Measurements from ENCODE around the gene TMCC2. TPM values are rescaled to one million over a fixed set of nuclear protein-coding genes. Genes with fewer than 3 reads are reported as not detected.
A peak's percentile ranks its signal among the peaks of the same experiment; 100 is the strongest.

Gene TMCC2
- total RNA-seq, 4 donors from 2014 or later, result 0.96 to 4.9 (median 2.2) TPM

DNA sequence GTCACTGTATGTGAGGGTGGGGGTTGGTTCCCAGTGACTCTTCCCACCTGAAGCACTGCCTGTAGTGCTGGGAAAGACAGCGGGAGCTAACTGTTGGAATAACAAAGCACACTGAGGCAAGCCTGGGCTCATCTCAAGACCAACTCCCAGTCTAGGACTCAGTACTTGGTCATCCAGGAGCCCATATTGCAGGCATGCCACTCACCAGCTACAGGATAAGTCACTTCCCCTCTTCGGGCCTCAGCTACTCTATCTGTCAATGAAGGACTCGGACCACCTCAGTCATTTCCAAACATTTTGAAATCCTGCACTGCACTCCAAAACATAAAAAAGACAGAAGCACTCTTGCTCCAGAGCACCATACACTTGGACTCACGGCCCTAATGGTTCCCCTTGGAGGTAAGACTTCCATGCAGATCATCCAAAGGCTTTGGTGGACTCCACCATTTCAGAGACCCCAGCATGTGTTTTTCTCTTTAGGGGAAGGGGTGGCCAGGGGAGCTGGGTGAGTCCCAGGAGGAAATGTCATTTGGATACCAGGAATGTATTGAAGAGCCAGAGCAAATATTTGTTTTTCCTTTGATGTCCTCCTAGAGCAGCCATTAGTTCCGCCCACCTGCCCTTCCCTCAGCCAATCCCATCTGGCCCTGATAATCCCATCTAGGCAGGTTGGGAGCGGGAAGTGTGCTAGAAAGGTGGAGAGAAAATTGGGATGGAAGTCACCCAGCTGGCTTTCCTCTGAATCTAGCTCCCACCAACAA lies 90.7 kb downstream of the TMCC2 start:
- no peak for DNase-seq (ENCODE audit: low spot score)
- TF ChIP-seq, protein P1, sequence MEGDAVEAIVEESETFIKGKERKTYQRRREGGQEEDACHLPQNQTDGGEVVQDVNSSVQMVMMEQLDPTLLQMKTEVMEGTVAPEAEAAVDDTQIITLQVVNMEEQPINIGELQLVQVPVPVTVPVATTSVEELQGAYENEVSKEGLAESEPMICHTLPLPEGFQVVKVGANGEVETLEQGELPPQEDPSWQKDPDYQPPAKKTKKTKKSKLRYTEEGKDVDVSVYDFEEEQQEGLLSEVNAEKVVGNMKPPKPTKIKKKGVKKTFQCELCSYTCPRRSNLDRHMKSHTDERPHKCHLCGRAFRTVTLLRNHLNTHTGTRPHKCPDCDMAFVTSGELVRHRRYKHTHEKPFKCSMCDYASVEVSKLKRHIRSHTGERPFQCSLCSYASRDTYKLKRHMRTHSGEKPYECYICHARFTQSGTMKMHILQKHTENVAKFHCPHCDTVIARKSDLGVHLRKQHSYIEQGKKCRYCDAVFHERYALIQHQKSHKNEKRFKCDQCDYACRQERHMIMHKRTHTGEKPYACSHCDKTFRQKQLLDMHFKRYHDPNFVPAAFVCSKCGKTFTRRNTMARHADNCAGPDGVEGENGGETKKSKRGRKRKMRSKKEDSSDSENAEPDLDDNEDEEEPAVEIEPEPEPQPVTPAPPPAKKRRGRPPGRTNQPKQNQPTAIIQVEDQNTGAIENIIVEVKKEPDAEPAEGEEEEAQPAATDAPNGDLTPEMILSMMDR (IDR thresholded peaks at IDR 0.05), result no peak
- ATAC-seq (ENCODE audit: low FRiP score), result no peak

DNA sequence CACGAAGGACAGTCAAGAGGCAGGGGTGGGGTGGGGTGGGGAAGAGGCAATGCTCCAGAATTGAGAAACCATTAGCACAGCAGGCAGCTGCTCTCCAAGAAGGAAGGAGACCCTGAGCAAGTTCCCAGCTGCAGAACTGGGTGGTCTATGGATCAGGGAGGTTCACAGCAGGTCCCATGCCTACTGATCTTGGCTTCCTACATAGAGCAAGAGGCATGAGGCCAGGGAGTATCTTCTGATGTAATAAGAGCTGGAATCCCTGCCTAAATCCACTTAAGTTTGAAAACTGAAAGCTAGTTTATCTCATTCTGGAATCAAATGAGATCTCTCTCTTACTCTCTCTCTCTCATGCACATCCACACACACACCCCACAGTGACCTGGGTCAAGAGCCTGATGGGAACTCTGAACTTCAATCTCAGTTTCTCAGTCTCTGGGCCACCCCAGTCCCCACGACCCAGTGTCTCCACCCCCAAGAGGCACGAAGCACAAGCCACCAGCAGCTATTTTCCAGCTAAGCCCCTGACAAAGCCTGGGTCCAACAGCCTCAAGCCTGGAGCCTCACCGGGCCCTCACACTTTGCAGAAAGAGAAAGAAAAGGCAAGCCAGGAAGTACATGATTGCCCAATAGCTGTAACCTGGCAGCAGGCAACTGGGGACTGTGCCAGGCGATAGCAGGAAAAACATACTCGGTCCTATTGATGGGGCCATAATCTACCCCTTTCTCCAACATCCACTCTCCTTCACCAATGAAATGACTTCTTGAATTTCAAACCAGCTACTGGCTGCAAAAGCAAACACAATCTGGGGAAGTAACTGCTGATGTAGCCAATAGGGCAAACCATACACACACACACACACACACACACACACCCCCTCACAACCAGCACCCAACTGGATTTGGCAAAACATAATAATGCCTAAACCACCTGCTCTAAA lies 91.6 kb downstream of the TMCC2 start:
- TF ChIP-seq, protein P1 (IDR thresholded peaks at IDR 0.05), result no peak
- ATAC-seq (ENCODE audit: low FRiP score) (peak; percentile 32), DNase-seq (ENCODE audit: low spot score) (no peak)

DNA sequence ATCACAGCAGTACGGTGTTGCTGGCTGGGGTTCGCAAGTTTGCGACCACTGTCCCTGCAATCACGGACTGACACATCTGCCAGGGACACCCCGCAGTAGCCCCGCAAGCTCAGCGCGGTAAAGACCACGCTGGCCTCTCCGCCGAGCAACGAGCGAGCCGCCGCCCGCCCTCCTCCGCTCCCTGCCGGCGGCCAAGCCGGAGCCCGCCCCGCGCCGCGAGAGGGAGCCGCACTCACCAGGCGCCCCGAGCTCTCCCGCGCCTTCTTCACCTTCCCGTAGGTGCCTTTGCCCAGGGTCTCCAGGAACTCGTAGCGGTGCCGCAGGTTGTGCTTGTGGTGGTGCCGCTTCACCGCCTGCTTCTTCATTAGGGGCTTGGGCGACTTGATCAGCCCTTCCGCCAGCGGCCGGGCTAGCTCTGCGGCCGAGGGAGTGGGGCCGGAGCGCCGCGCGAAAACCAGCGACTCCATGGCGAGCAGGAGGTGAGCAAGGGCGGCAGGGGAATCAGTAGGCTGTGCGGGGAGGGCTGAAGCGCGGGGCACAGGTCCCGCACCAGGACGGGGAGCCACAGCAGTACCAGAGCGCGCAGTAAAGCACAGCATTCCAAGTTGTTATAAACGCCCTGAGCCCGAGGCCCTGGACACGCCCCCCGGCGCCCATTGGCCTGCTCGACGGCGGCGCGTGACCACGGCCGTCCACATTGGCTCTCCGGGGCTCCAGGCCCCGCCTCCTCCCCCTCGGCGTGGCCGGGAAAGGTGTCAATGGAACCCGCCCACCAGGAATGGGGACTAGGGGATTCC lies 93.6 kb downstream of the TMCC2 start, which contains the start of gene NUAK2:
Gene NUAK2, minus strand, starts transcription at position 584 of the 797 bp plus-strand sequence. Its CDS starts 117 bp downstream, at position 467.
- DNase-seq (ENCODE audit: low spot score) (peak; percentile 74), ATAC-seq (ENCODE audit: low FRiP score) (peak; percentile 89)
- TF ChIP-seq, protein P1 (IDR thresholded peaks at IDR 0.05), result no peak

DNA sequence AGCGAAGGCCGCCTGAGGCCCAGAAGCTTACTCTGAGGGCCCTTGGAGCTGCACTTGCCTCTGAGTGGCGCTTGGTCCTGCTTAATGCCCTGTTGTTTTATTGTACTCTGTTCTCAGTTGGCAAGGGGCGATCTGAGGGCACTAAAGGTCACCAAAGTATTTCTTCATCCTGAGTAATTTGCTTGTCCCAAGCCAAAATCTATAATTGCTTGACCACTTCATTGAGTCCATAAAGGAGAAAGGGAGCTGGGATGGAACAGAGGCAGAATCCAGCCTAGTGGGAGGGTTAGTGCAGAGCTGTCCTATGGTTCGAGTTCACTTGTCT lies 94.2 kb downstream of the TMCC2 start:
- TF ChIP-seq, protein P1 (IDR thresholded peaks at IDR 0.05), result no peak
- no peak for ATAC-seq (ENCODE audit: low FRiP score)
- no peak for DNase-seq (ENCODE audit: low spot score)

Other genes starting within 250 kb of the TMCC2 start
- gene CNTN2, start 184.7 kb upstream of the TMCC2 start, total RNA-seq, result under 1 TPM in 1 of 4 donors, not detected in 3; 0.47 TPM
- gene TMEM81, start 143.5 kb upstream of the TMCC2 start, total RNA-seq, result 1 to 10 TPM; 1.6 to 3.2 (median 2.3) TPM
- gene RBBP5, start 106.0 kb upstream of the TMCC2 start, total RNA-seq, result 10 to 100 TPM; 11.9 to 15.6 (median 12.8) TPM
- gene DSTYK, start 16.2 kb upstream of the TMCC2 start, total RNA-seq, result 10 to 100 TPM in 3 of 4 donors, 1 to 10 TPM in 1; 7.6 to 13.0 (median 11.4) TPM
- 1 to 10 TPM; 1.1 to 5.4 (median 3.2) TPM for gene NUAK2, start 93.8 kb downstream of the TMCC2 start, total RNA-seq
- not detected for gene KLHDC8A, start 129.0 kb downstream of the TMCC2 start, total RNA-seq
- 1 to 10 TPM in 1 of 4 donors, not detected in 3; 1.7 TPM for gene LEMD1, start 194.1 kb downstream of the TMCC2 start, total RNA-seq
- under 1 TPM in 2 of 4 donors, not detected in 2; 0.36 to 0.65 TPM for gene BLACAT1, start 228.1 kb downstream of the TMCC2 start, total RNA-seq

Measured in omental fat pad (tissue), 4 donors.